Thymus (tissue), 2 donors: ENCODE measurements around the gene ZNF749. TPM values are rescaled to one million over a fixed set of nuclear protein-coding genes. Genes with fewer than 3 reads are reported as not detected.

Experiments
- polyA plus RNA-seq: library from polyadenylated mRNA; stranded (reverse); fragments of 200-250 nt; gene quantifications from one replicate; pipeline ENCODE4 v1.2.3, GENCODE V29; 2013
- total RNA-seq: library from RNA; stranded (reverse); fragments of 120-200 nt; gene quantifications from one replicate; pipeline ENCODE4 v1.2.4, GENCODE V29; 2013
- donor health status: healthy.

Gene ZNF749
- total and polyA plus RNA-seq, 2 donors, result 8.5 to 11.2 TPM

Other genes with a start within 250 kb of the ZNF749 start
- 27.8 TPM for gene ZNF264, start 243.8 kb upstream of the ZNF749 start, total RNA-seq
- 6.3 TPM for gene ZNF264, start 243.8 kb upstream of the ZNF749 start, polyA plus RNA-seq
- 1.5 TPM for gene AURKC, start 204.3 kb upstream of the ZNF749 start, total RNA-seq
- 4.5 TPM for gene AURKC, start 204.3 kb upstream of the ZNF749 start, polyA plus RNA-seq
- gene ZNF805, start 194.7 kb upstream of the ZNF749 start, total RNA-seq, result 11.1 TPM
- 1.3 TPM for gene ZNF805, start 194.7 kb upstream of the ZNF749 start, polyA plus RNA-seq
- 20.7 TPM for gene ZNF460, start 154.8 kb upstream of the ZNF749 start, total RNA-seq
- 1.4 TPM for gene ZNF460, start 154.8 kb upstream of the ZNF749 start, polyA plus RNA-seq
- 10.3 TPM for gene ZNF543, start 114.9 kb upstream of the ZNF749 start, total RNA-seq
- gene ZNF543, start 114.9 kb upstream of the ZNF749 start, polyA plus RNA-seq, result 3.9 TPM
- 10.7 TPM for gene ZNF304, start 84.1 kb upstream of the ZNF749 start, total RNA-seq
- gene ZNF304, start 84.1 kb upstream of the ZNF749 start, polyA plus RNA-seq, result 7.9 TPM
- 23.7 TPM for gene TRAPPC2B, start 71.8 kb upstream of the ZNF749 start, total RNA-seq
- gene TRAPPC2B, start 71.8 kb upstream of the ZNF749 start, polyA plus RNA-seq, result 42.2 TPM
- gene ZNF547, start 71.8 kb upstream of the ZNF749 start, total RNA-seq, result 4.3 TPM
- gene ZNF547, start 71.8 kb upstream of the ZNF749 start, polyA plus RNA-seq, result 7.2 TPM
- 14.7 TPM for gene ZNF548, start 45.5 kb upstream of the ZNF749 start, total RNA-seq
- 26.4 TPM for gene ZNF548, start 45.5 kb upstream of the ZNF749 start, polyA plus RNA-seq
- 10.4 TPM for gene ZNF17, start 24.2 kb upstream of the ZNF749 start, total RNA-seq
- 5.3 TPM for gene ZNF17, start 24.2 kb upstream of the ZNF749 start, polyA plus RNA-seq
- gene VN1R1, start 21.8 kb downstream of the ZNF749 start, total RNA-seq, result 0.42 TPM
- gene VN1R1, start 21.8 kb downstream of the ZNF749 start, polyA plus RNA-seq, result 0.48 TPM
- gene ZNF772, start 42.2 kb downstream of the ZNF749 start, total RNA-seq, result 17.0 TPM
- gene ZNF772, start 42.2 kb downstream of the ZNF749 start, polyA plus RNA-seq, result 3.6 TPM
- gene ZNF419, start 52.4 kb downstream of the ZNF749 start, total RNA-seq, result 10.7 TPM
- gene ZNF419, start 52.4 kb downstream of the ZNF749 start, polyA plus RNA-seq, result 12.2 TPM
- gene ZNF773, start 64.6 kb downstream of the ZNF749 start, total RNA-seq, result 9.6 TPM
- gene ZNF773, start 64.6 kb downstream of the ZNF749 start, polyA plus RNA-seq, result 7.0 TPM
- gene ZNF549, start 92.0 kb downstream of the ZNF749 start, total RNA-seq, result 7.0 TPM
- 6.3 TPM for gene ZNF549, start 92.0 kb downstream of the ZNF749 start, polyA plus RNA-seq
- gene ZNF550, start 124.5 kb downstream of the ZNF749 start, total RNA-seq, result 11.8 TPM
- gene ZNF550, start 124.5 kb downstream of the ZNF749 start, polyA plus RNA-seq, result 8.0 TPM
- gene ZNF416, start 143.6 kb downstream of the ZNF749 start, total RNA-seq, result 7.1 TPM
- gene ZNF416, start 143.6 kb downstream of the ZNF749 start, polyA plus RNA-seq, result 4.4 TPM
- 12.2 TPM for gene ZIK1, start 148.8 kb downstream of the ZNF749 start, total RNA-seq
- gene ZIK1, start 148.8 kb downstream of the ZNF749 start, polyA plus RNA-seq, result 6.0 TPM
- 6.2 TPM for gene ZNF530, start 164.6 kb downstream of the ZNF749 start, total RNA-seq
- 3.9 TPM for gene ZNF530, start 164.6 kb downstream of the ZNF749 start, polyA plus RNA-seq
- gene ZNF134, start 178.9 kb downstream of the ZNF749 start, total RNA-seq, result 18.8 TPM
- 9.0 TPM for gene ZNF134, start 178.9 kb downstream of the ZNF749 start, polyA plus RNA-seq
- 18.2 TPM for gene ZNF211, start 197.8 kb downstream of the ZNF749 start, total RNA-seq
- gene ZNF211, start 197.8 kb downstream of the ZNF749 start, polyA plus RNA-seq, result 24.6 TPM
- 0.05 TPM for gene ZSCAN4, start 233.6 kb downstream of the ZNF749 start, total RNA-seq
- gene ZSCAN4, start 233.6 kb downstream of the ZNF749 start, polyA plus RNA-seq, result 0.96 TPM
- gene ZNF551, start 246.7 kb downstream of the ZNF749 start, total RNA-seq, result 11.1 TPM
- 3.4 TPM for gene ZNF551, start 246.7 kb downstream of the ZNF749 start, polyA plus RNA-seq